ENCODE data around the gene NPY4R. TPM values are rescaled to one million over a fixed set of nuclear protein-coding genes. Genes with fewer than 3 reads are reported as not detected.
"Not testable (repeated sequence)": the region's sequence is repeated elsewhere in the genome, so short reads cannot be mapped to it uniquely, and the experiment has no call there.

The NPY4R gene
- total RNA-seq, 3 donors from 2014 or later = not detected

GRCh38 chr10:46411123-46411522, 54.6 kb downstream of the NPY4R start:
- H3K4me3 ChIP-seq; H3K4me1 ChIP-seq; DNase-seq (ENCODE audit: low spot score in 2 of 2); intact Hi-C loops (cut with DNase I; ENCODE audit: low total_unique reads); H3K36me3 ChIP-seq; H3K27ac ChIP-seq; H3K9me3 ChIP-seq; H3K27me3 ChIP-seq: not testable (repeated sequence)

Other genes with a start within 250 kb of the NPY4R start
- gene ANTXRL, start 179.0 kb downstream of the NPY4R start, total RNA-seq = under 1 TPM in 1 of 3 donors, not detected in 2; 0.15 TPM
- gene ANXA8L1, start 90.2 kb downstream of the NPY4R start, total RNA-seq = 10 to 100 TPM in 1 of 3 donors, 1 to 10 TPM in 1, under 1 TPM in 1; 0.48 to 55.2 (median 6.6) TPM
- 1 to 10 TPM in 2 of 3 donors, not detected in 1; 5.9 to 6.9 TPM for gene GPRIN2, start 90.7 kb upstream of the NPY4R start, total RNA-seq
- 1 to 10 TPM; 1.6 to 5.9 (median 3.8) TPM for gene SYT15, start 113.2 kb upstream of the NPY4R start, total RNA-seq